Measurements from ENCODE around the gene B3GALT2.

Gene B3GALT2

DNA sequence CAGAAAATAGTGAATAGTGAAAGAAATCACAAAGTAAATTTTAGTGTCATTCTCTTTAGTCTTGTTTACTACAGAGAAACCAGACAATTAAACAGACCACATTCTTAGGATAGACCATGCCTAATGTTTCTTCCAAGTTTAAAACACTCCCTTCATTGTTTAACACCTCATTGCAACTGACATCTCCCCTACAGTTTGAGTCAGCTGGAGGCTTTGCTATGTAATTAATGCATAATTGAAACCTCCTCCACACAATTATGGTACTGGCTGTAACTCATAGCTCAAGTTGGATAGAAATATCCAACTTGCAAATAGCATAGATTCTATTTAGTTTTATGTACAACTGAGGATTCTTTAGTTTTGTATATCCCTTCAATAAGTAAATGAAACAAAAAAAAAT lies 35.2 kb upstream of the B3GALT2 start:
- H3K4me3 ChIP-seq (ENCODE audit: severe bottlenecking), result no peak overlapping the region
- H3K9me3 ChIP-seq (ENCODE audit: severe bottlenecking), result no peaks in the 10 kb centered on the region
- H3K36me3 ChIP-seq (ENCODE audit: low read depth), result peaks cover 3% of the 10 kb centered on the region; the same call in 1 of the 2 replicates
- DNase-seq (ENCODE audit: low spot score) (no peak), ATAC-seq (ENCODE audit: low read depth) (no peak)
- no peaks in the 10 kb centered on the region for H3K4me1 ChIP-seq (ENCODE audit: insufficient read depth, poor library complexity, severe bottlenecking)
- no peak for TF ChIP-seq CTCF (IDR thresholded peaks at IDR 0.05; ENCODE audit: poor library complexity, severe bottlenecking)
- H3K27ac ChIP-seq (ENCODE audit: poor library complexity, severe bottlenecking), result no peak overlapping the region
- H3K27me3 ChIP-seq (ENCODE audit: insufficient read depth, poor library complexity, severe bottlenecking), result no peaks in the 10 kb centered on the region

DNA sequence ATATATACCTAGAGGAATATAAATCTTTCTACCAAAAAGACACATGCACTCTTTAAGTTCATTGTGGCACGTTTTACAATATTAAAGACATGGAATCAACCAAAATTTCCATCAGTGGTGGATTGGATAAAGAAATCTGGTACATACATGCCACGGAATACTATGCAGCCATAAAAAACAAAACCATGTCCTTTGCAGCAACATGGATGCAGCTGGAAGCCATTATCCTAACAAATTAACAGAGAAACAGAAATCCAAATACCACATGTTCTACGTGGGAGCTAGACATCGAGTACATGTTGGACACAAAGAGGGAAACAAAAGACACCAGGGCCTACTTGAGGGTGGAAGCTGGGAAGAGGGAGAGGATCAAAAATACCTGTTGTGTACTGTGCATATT lies 33.0 kb upstream of the B3GALT2 start:
- no peaks in the 10 kb centered on the region for H3K4me1 ChIP-seq (ENCODE audit: insufficient read depth, poor library complexity, severe bottlenecking)
- no peak overlapping the region for H3K4me3 ChIP-seq (ENCODE audit: severe bottlenecking)
- no peaks in the 10 kb centered on the region for H3K27me3 ChIP-seq (ENCODE audit: insufficient read depth, poor library complexity, severe bottlenecking)
- DNase-seq (ENCODE audit: low spot score) (no peak), ATAC-seq (ENCODE audit: low read depth) (no peak)
- H3K9me3 ChIP-seq (ENCODE audit: severe bottlenecking), result no peaks in the 10 kb centered on the region
- no peak for TF ChIP-seq CTCF (IDR thresholded peaks at IDR 0.05; ENCODE audit: poor library complexity, severe bottlenecking)
- H3K27ac ChIP-seq (ENCODE audit: poor library complexity, severe bottlenecking), result no peak overlapping the region
- peaks cover 8% of the 10 kb centered on the region for H3K36me3 ChIP-seq (ENCODE audit: low read depth)

DNA sequence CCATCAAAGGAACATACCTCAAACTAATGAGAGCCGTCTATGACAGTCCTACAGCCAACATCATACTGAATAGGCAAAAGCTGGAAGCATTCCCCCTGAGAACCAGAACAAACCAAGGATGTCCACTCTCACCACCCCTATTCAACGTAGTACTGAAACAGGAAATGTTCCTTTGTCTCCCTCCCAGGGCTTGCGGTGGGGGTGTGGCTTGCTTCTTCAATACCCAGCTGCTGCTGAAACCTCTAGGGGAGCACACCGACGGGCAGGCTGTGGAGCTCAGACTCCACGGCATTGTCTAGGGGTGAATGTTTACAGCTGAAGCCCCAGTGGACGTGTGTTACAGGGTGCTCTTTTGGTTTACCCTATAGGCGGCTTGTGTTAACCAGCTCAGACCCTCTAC lies 30.5 kb upstream of the B3GALT2 start:
- Histone ChIP-seq H3K27ac (ENCODE audit: poor library complexity, severe bottlenecking) (no peak overlapping the region), H3K4me1 (ENCODE audit: insufficient read depth, poor library complexity, severe bottlenecking) (peaks cover 10% of the 10 kb centered on the region), H3K27me3 (ENCODE audit: insufficient read depth, poor library complexity, severe bottlenecking) (no peaks in the 10 kb centered on the region), H3K4me3 (ENCODE audit: severe bottlenecking) (no peak overlapping the region), H3K9me3 (ENCODE audit: severe bottlenecking) (no peaks in the 10 kb centered on the region), H3K36me3 (ENCODE audit: low read depth) (peaks cover 33% of the 10 kb centered on the region)
- TF ChIP-seq CTCF (IDR thresholded peaks at IDR 0.05; ENCODE audit: poor library complexity, severe bottlenecking), result no peak
- DNase-seq (ENCODE audit: low spot score), result no peak
- no peak for ATAC-seq (ENCODE audit: low read depth)

DNA sequence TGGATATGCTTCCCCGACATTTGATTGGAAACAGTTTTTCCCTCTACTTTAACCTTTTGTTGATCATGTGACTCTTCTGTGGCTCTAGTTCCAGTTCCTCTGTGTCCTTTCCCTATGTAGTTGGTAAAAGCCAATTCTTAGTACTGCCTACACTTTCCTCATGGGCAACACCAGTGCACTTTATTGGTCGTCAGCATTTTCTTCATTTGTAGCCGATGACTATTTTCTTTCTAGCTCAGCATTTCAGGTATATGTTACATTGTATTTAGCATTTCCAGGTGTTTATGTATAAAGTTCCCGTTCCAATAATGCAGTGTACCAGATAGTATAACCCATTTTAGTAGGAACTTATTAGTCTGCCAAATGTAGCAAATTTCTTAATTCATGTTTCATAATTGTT lies 27.6 kb upstream of the B3GALT2 start:
- Histone ChIP-seq H3K9me3 (ENCODE audit: severe bottlenecking) (no peaks in the 10 kb centered on the region), H3K27ac (ENCODE audit: poor library complexity, severe bottlenecking) (no peak overlapping the region), H3K4me1 (ENCODE audit: insufficient read depth, poor library complexity, severe bottlenecking) (peaks cover 27% of the 10 kb centered on the region), H3K27me3 (ENCODE audit: insufficient read depth, poor library complexity, severe bottlenecking) (no peaks in the 10 kb centered on the region), H3K4me3 (ENCODE audit: severe bottlenecking) (no peak overlapping the region), H3K36me3 (ENCODE audit: low read depth) (peaks cover 55% of the 10 kb centered on the region)
- ATAC-seq (ENCODE audit: low read depth), result no peak
- no peak for TF ChIP-seq CTCF (IDR thresholded peaks at IDR 0.05; ENCODE audit: poor library complexity, severe bottlenecking)
- DNase-seq (ENCODE audit: low spot score), result no peak

GRCh38 chr1:193212637-193213036 lies 26.2 kb upstream of the B3GALT2 start:
- Histone ChIP-seq H3K36me3 (ENCODE audit: low read depth) (peaks cover 57% of the 10 kb centered on the region), H3K9me3 (ENCODE audit: severe bottlenecking) (no peaks in the 10 kb centered on the region), H3K4me1 (ENCODE audit: insufficient read depth, poor library complexity, severe bottlenecking) (peaks cover 27% of the 10 kb centered on the region), H3K27me3 (ENCODE audit: insufficient read depth, poor library complexity, severe bottlenecking) (no peaks in the 10 kb centered on the region), H3K27ac (ENCODE audit: poor library complexity, severe bottlenecking) (peak overlapping the region; percentile 87), H3K4me3 (ENCODE audit: severe bottlenecking) (no peak overlapping the region)
- TF ChIP-seq CTCF (IDR thresholded peaks at IDR 0.05; ENCODE audit: poor library complexity, severe bottlenecking), result no peak
- DNase-seq (ENCODE audit: low spot score), result no peak
- no peak for ATAC-seq (ENCODE audit: low read depth)
